ENCODE results near the gene TCF4.

The TCF4 gene

DNA sequence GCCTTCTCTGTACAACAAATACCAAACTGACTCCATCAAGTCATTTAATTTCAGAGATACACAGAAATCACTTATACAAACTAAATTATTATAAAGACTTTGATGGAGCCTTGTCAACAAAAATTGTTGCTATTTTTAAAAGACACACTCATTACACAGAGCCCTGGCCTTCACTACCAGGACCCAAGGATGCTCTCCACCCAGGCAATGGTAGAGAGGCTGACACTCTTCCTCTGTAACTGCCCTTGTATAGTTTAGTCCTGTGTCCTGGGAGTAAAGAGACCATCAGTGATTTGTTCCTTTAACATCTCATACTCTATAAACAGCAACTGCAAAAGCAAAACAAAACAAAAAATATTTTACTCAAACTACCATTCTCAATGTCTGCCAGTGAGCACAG is 173.5 kb downstream of the TCF4 start:
- H3K27me3 ChIP-seq (ENCODE audit: control insufficient read depth, insufficient read depth, low read length) = no peaks in the 10 kb centered on the region
- no peak overlapping the region for H3K27ac ChIP-seq (ENCODE audit: low read length)
- no peaks in the 10 kb centered on the region for H3K9me3 ChIP-seq (ENCODE audit: control insufficient read depth, low read depth, low read length)
- H3K4me3 ChIP-seq (ENCODE audit: low read length) = no peak overlapping the region
- peaks cover 64% of the 10 kb centered on the region for H3K4me1 ChIP-seq (ENCODE audit: control insufficient read depth, low read depth, low read length)
- H3K36me3 ChIP-seq (ENCODE audit: control insufficient read depth, low read depth, low read length) = no peaks in the 10 kb centered on the region
- H3K9ac ChIP-seq (ENCODE audit: low read length) = no peak overlapping the region

DNA sequence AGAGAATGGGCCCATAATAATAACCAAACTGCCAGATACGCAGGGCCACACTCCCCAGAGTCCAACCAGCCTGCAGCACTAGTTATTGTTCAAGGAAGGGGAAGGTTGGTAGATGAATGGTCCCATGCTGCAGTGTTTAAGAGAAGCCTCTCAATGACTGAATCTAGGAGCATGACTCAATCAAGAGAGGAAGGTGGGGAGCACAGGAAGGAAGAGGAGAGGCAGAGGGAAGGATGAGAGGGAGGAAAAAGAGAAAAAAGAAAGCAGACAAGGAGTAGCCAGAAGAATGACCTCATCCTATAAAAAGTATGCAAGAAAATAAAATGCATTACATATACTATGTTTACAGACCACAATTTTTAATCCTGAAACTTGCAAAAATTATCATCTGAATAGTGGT is 174.5 kb downstream of the TCF4 start:
- Histone ChIP-seq H3K9ac (ENCODE audit: low read length) (no peak overlapping the region), H3K36me3 (ENCODE audit: control insufficient read depth, low read depth, low read length) (no peaks in the 10 kb centered on the region), H3K4me1 (ENCODE audit: control insufficient read depth, low read depth, low read length) (peaks cover 54% of the 10 kb centered on the region)

DNA sequence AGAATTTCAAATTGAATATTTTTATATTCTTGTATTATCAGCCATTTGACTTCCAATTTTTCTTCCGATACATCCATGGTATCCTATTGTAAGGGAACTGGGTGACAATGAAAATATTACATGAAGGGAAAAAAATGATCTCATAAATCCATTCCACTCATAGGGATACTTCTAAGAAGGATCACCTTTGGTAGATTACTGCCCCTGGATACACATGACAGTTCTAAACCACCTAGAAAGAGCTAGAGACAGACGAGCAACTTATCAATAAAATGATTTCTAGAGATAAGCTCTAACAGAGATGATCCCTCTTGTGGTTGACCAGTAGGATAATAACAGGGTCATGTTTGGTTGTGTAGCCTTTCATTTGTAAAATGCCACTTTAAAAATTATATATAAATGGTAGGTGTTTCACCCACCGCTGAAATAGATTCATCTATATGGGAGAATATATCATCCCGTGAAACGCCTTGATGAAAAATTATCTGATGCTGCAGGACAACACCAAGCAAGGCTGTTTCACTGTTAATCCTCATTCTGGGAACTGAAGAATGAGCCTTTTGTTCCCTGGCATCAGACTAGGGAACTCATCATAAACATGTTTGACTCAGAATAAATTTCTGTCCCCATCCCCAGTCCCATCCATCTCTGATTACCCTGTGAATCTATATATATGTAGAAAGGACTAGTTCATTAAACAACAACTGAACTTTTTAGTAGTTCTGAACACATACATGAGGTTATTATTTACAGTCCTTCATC is 180.0 kb downstream of the TCF4 start:
- Histone ChIP-seq H3K4me1 (ENCODE audit: control insufficient read depth, low read depth, low read length) (peaks cover 47% of the 10 kb centered on the region), H3K4me3 (ENCODE audit: low read length) (no peak overlapping the region), H3K27ac (ENCODE audit: low read length) (no peak overlapping the region), H3K36me3 (ENCODE audit: control insufficient read depth, low read depth, low read length) (no peaks in the 10 kb centered on the region), H3K9me3 (ENCODE audit: control insufficient read depth, low read depth, low read length) (no peaks in the 10 kb centered on the region), H3K27me3 (ENCODE audit: control insufficient read depth, insufficient read depth, low read length) (no peaks in the 10 kb centered on the region), H3K9ac (ENCODE audit: low read length) (no peak overlapping the region)

More for the DNA sequence above, 174.5 kb downstream of the TCF4 start:
- Histone ChIP-seq H3K27me3 (ENCODE audit: control insufficient read depth, insufficient read depth, low read length) (no peaks in the 10 kb centered on the region), H3K9me3 (ENCODE audit: control insufficient read depth, low read depth, low read length) (no peaks in the 10 kb centered on the region), H3K4me3 (ENCODE audit: low read length) (no peak overlapping the region), H3K27ac (ENCODE audit: low read length) (no peak overlapping the region)

DNA sequence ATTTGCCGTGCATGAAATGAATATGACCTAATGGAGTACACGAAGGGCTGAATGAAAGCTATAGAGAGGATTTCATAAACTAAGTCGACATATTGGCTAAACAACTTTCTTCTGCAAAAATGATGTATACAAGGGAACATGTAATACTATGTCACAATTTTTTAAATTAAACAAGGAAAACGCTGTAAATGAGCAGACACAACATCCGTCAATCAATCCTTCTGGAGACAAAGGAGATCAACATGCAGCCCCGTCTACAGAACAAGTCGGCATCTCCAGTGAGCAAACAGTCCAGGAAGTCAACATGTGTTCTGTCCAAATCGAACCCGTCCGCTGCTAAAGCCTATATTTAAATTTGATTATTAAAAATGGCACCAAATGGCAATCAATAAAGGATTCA is 180.8 kb downstream of the TCF4 start:
- H3K36me3 ChIP-seq (ENCODE audit: control insufficient read depth, low read depth, low read length) = no peaks in the 10 kb centered on the region
- H3K27ac ChIP-seq (ENCODE audit: low read length) = no peak overlapping the region
- H3K27me3 ChIP-seq (ENCODE audit: control insufficient read depth, insufficient read depth, low read length) = no peaks in the 10 kb centered on the region
- H3K4me1 ChIP-seq (ENCODE audit: control insufficient read depth, low read depth, low read length) = peaks cover 52% of the 10 kb centered on the region
- no peak overlapping the region for H3K9ac ChIP-seq (ENCODE audit: low read length)
- no peaks in the 10 kb centered on the region for H3K9me3 ChIP-seq (ENCODE audit: control insufficient read depth, low read depth, low read length)
- H3K4me3 ChIP-seq (ENCODE audit: low read length) = no peak overlapping the region

- no peak overlapping the region for H3K9ac ChIP-seq (ENCODE audit: low read length)
- H3K27me3 ChIP-seq (ENCODE audit: control insufficient read depth, insufficient read depth, low read length) = no peaks in the 10 kb centered on the region
- no peak overlapping the region for H3K4me3 ChIP-seq (ENCODE audit: low read length)
- no peaks in the 10 kb centered on the region for H3K9me3 ChIP-seq (ENCODE audit: control insufficient read depth, low read depth, low read length)
- no peaks in the 10 kb centered on the region for H3K36me3 ChIP-seq (ENCODE audit: control insufficient read depth, low read depth, low read length)
- no peak overlapping the region for H3K27ac ChIP-seq (ENCODE audit: low read length)
- peaks cover 59% of the 10 kb centered on the region for H3K4me1 ChIP-seq (ENCODE audit: control insufficient read depth, low read depth, low read length)
Observed at GRCh38 chr18:55406451-55406991, 181.5 kb downstream of the TCF4 start.

GRCh38 chr18:55405893-55406406 is 182.0 kb downstream of the TCF4 start:
- Histone ChIP-seq H3K9ac (ENCODE audit: low read length) (no peak overlapping the region), H3K4me3 (ENCODE audit: low read length) (no peak overlapping the region), H3K4me1 (ENCODE audit: control insufficient read depth, low read depth, low read length) (peaks cover 64% of the 10 kb centered on the region), H3K36me3 (ENCODE audit: control insufficient read depth, low read depth, low read length) (no peaks in the 10 kb centered on the region), H3K27ac (ENCODE audit: low read length) (no peak overlapping the region), H3K27me3 (ENCODE audit: control insufficient read depth, insufficient read depth, low read length) (no peaks in the 10 kb centered on the region), H3K9me3 (ENCODE audit: control insufficient read depth, low read depth, low read length) (no peaks in the 10 kb centered on the region)

GRCh38 chr18:55405475-55405874 is 182.5 kb downstream of the TCF4 start:
- H3K27me3 ChIP-seq (ENCODE audit: control insufficient read depth, insufficient read depth, low read length) = no peaks in the 10 kb centered on the region
- H3K4me1 ChIP-seq (ENCODE audit: control insufficient read depth, low read depth, low read length) = peaks cover 66% of the 10 kb centered on the region
- H3K36me3 ChIP-seq (ENCODE audit: control insufficient read depth, low read depth, low read length) = no peaks in the 10 kb centered on the region
- H3K4me3 ChIP-seq (ENCODE audit: low read length) = no peak overlapping the region
- H3K9me3 ChIP-seq (ENCODE audit: control insufficient read depth, low read depth, low read length) = no peaks in the 10 kb centered on the region
- H3K9ac ChIP-seq (ENCODE audit: low read length) = no peak overlapping the region
- no peak overlapping the region for H3K27ac ChIP-seq (ENCODE audit: low read length)

GRCh38 chr18:55404832-55405465 is 183.0 kb downstream of the TCF4 start:
- Histone ChIP-seq H3K9me3 (ENCODE audit: control insufficient read depth, low read depth, low read length) (no peaks in the 10 kb centered on the region), H3K27ac (ENCODE audit: low read length) (no peak overlapping the region), H3K36me3 (ENCODE audit: control insufficient read depth, low read depth, low read length) (no peaks in the 10 kb centered on the region)

GRCh38 chr18:55404136-55404830 is 183.7 kb downstream of the TCF4 start:
- Histone ChIP-seq H3K4me1 (ENCODE audit: control insufficient read depth, low read depth, low read length) (peaks cover 60% of the 10 kb centered on the region), H3K9me3 (ENCODE audit: control insufficient read depth, low read depth, low read length) (no peaks in the 10 kb centered on the region), H3K4me3 (ENCODE audit: low read length) (no peak overlapping the region), H3K27ac (ENCODE audit: low read length) (no peak overlapping the region), H3K27me3 (ENCODE audit: control insufficient read depth, insufficient read depth, low read length) (no peaks in the 10 kb centered on the region), H3K36me3 (ENCODE audit: control insufficient read depth, low read depth, low read length) (no peaks in the 10 kb centered on the region), H3K9ac (ENCODE audit: low read length) (no peak overlapping the region)

More at GRCh38 chr18:55404832-55405465, 183.0 kb downstream of the TCF4 start:
- Histone ChIP-seq H3K27me3 (ENCODE audit: control insufficient read depth, insufficient read depth, low read length) (no peaks in the 10 kb centered on the region), H3K4me3 (ENCODE audit: low read length) (no peak overlapping the region), H3K4me1 (ENCODE audit: control insufficient read depth, low read depth, low read length) (peaks cover 61% of the 10 kb centered on the region), H3K9ac (ENCODE audit: low read length) (no peak overlapping the region)

DNA sequence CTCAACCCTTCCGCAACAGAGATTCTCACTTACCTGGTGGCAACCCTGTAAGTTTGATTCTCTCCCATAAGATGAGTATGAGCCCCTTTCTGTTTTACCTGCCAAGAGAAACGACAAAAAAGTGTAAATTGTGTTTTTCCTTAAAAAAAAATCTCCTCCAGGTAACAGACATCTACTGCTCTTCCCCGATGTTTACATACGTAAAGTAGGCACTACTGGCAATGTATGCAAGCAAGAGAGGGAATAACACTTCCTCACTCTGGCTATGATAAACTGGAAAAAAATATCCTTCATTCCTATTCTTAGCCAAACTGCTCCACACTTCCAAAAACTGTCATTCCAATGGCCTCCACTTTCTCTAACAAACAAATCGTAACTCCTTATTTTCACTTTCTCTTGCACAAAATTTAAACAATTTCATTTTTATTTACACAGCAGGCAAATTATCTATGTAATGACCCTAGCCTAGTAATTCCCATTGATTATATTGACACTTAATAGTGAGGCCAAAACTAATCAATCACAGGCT is 184.5 kb downstream of the TCF4 start:
- H3K36me3 ChIP-seq (ENCODE audit: control insufficient read depth, low read depth, low read length) = no peaks in the 10 kb centered on the region
- no peak overlapping the region for H3K4me3 ChIP-seq (ENCODE audit: low read length)
- H3K9ac ChIP-seq (ENCODE audit: low read length) = no peak overlapping the region
- peaks cover 60% of the 10 kb centered on the region for H3K4me1 ChIP-seq (ENCODE audit: control insufficient read depth, low read depth, low read length)
- H3K27me3 ChIP-seq (ENCODE audit: control insufficient read depth, insufficient read depth, low read length) = no peaks in the 10 kb centered on the region
- H3K9me3 ChIP-seq (ENCODE audit: control insufficient read depth, low read depth, low read length) = no peaks in the 10 kb centered on the region
- H3K27ac ChIP-seq (ENCODE audit: low read length) = no peak overlapping the region

- no peaks in the 10 kb centered on the region for H3K27me3 ChIP-seq (ENCODE audit: control insufficient read depth, insufficient read depth, low read length)
- H3K4me1 ChIP-seq (ENCODE audit: control insufficient read depth, low read depth, low read length) = peaks cover 64% of the 10 kb centered on the region
- H3K9me3 ChIP-seq (ENCODE audit: control insufficient read depth, low read depth, low read length) = no peaks in the 10 kb centered on the region
- no peaks in the 10 kb centered on the region for H3K36me3 ChIP-seq (ENCODE audit: control insufficient read depth, low read depth, low read length)
- no peak overlapping the region for H3K27ac ChIP-seq (ENCODE audit: low read length)
- no peak overlapping the region for H3K9ac ChIP-seq (ENCODE audit: low read length)
- no peak overlapping the region for H3K4me3 ChIP-seq (ENCODE audit: low read length)
Observed at GRCh38 chr18:55402731-55403405, 185.1 kb downstream of the TCF4 start.

Measured in iPS-18a (cell line).